ENCODE data around the gene RASL12.

The RASL12 gene

DNA sequence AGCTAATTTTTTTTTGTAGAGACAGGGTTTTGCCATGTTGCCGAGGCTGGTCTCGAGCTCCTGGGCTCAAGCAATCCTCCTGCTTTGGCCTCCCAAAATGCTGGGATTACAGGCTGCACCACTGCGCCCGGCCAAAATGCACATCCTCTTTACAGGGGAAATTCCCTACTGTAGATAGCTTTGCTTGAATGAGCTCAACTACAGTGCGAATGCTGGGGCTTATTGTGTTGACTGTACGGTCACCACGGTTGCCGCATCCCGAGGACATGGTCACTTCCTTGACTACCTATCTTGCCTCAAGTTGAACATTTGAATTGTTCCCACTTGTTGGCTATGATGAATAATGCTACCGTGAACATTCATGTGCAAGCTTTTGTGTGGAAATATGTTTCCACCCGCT lies 33.1 kb downstream of the RASL12 start:
- no peaks in the 10 kb centered on the region for H3K9me2 ChIP-seq (replicated peaks; ENCODE audit: low read depth, low read length)
- H3K9me3 ChIP-seq (ENCODE audit: insufficient read depth, low read depth, low read length), result no peaks in the 10 kb centered on the region
- TF ChIP-seq, protein P1, sequence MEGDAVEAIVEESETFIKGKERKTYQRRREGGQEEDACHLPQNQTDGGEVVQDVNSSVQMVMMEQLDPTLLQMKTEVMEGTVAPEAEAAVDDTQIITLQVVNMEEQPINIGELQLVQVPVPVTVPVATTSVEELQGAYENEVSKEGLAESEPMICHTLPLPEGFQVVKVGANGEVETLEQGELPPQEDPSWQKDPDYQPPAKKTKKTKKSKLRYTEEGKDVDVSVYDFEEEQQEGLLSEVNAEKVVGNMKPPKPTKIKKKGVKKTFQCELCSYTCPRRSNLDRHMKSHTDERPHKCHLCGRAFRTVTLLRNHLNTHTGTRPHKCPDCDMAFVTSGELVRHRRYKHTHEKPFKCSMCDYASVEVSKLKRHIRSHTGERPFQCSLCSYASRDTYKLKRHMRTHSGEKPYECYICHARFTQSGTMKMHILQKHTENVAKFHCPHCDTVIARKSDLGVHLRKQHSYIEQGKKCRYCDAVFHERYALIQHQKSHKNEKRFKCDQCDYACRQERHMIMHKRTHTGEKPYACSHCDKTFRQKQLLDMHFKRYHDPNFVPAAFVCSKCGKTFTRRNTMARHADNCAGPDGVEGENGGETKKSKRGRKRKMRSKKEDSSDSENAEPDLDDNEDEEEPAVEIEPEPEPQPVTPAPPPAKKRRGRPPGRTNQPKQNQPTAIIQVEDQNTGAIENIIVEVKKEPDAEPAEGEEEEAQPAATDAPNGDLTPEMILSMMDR (conservative IDR thresholded peaks at IDR 0.05; ENCODE audit: low read length), result no peak
- TF ChIP-seq EZH2phosphoT487 (IDR thresholded peaks at IDR 0.05; ENCODE audit: borderline replicate concordance), result no peak
- H2AFZ ChIP-seq (ENCODE audit: low read length), result no peak overlapping the region
- H3K9ac ChIP-seq (ENCODE audit: low read depth, low read length, poor library complexity, severe bottlenecking), result no peak overlapping the region
- H3K4me2 ChIP-seq (ENCODE audit: low read depth, low read length, poor library complexity, severe bottlenecking), result no peak overlapping the region
- H3K79me2 ChIP-seq (ENCODE audit: insufficient read depth, low read length), result no peaks in the 10 kb centered on the region
- H3K27me3 ChIP-seq (ENCODE audit: insufficient read depth, low read length, poor library complexity, severe bottlenecking), result no peaks in the 10 kb centered on the region
- no peaks in the 10 kb centered on the region for H4K20me1 ChIP-seq (ENCODE audit: insufficient read depth, low read length, poor library complexity, severe bottlenecking)
- H3F3A ChIP-seq (ENCODE audit: low read depth), result no peaks in the 10 kb centered on the region
- no peak overlapping the region for H3K4me3 ChIP-seq (ENCODE audit: low read length, poor library complexity, severe bottlenecking)
- H3K36me3 ChIP-seq (ENCODE audit: insufficient read depth, low read length), result no peaks in the 10 kb centered on the region
- H3K4me1 ChIP-seq (ENCODE audit: insufficient read depth, low read length, poor library complexity, severe bottlenecking), result peaks cover 6% of the 10 kb centered on the region

DNA sequence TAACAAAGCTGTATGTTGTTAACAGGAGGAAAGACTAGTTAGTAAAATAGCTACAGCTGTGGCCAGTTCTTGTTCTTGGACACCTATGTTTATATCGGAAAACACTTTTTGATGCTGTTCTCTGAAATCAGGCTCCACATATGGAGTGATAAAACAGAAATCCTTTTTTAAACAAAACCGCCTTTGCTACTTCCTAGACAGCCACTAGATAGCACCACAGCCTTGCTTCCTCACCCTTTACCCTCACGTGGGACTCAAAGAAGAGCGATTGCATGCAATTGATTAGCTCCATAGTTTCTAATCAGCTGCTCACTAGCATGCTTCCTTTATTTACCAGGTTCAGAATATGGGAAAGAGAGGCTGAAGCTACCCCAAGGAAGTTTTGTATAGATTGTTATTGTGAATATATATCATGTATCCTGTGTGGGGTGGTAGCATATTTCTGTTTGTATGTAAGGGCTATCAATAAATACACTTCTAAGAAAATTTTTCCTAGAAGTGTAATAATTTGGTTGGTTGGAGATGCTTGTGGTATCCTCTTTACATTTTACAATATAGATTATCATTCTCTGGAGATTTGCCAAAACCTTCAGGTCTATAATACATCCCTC lies 34.0 kb downstream of the RASL12 start:
- no peaks in the 10 kb centered on the region for H3K36me3 ChIP-seq (ENCODE audit: insufficient read depth, low read length)
- peak overlapping the region; percentile 85 for H3K4me2 ChIP-seq (ENCODE audit: low read depth, low read length, poor library complexity, severe bottlenecking)
- H3K9me3 ChIP-seq (ENCODE audit: insufficient read depth, low read depth, low read length), result no peaks in the 10 kb centered on the region
- H2AFZ ChIP-seq (ENCODE audit: low read length), result peak overlapping the region; percentile 96
- TF ChIP-seq, protein P1 (conservative IDR thresholded peaks at IDR 0.05; ENCODE audit: low read length), result peak; percentile 59
- TF ChIP-seq EZH2phosphoT487 (IDR thresholded peaks at IDR 0.05; ENCODE audit: borderline replicate concordance), result no peak
- H3K79me2 ChIP-seq (ENCODE audit: insufficient read depth, low read length), result peaks cover 6% of the 10 kb centered on the region
- H3K4me3 ChIP-seq (ENCODE audit: low read length, poor library complexity, severe bottlenecking), result peak overlapping the region; percentile 66
- no peaks in the 10 kb centered on the region for H3K27me3 ChIP-seq (ENCODE audit: insufficient read depth, low read length, poor library complexity, severe bottlenecking)
- H3K9me2 ChIP-seq (replicated peaks; ENCODE audit: low read depth, low read length), result no peaks in the 10 kb centered on the region
- H3K4me1 ChIP-seq (ENCODE audit: insufficient read depth, low read length, poor library complexity, severe bottlenecking), result peaks cover 6% of the 10 kb centered on the region
- H4K20me1 ChIP-seq (ENCODE audit: insufficient read depth, low read length, poor library complexity, severe bottlenecking), result no peaks in the 10 kb centered on the region
- no peaks in the 10 kb centered on the region for H3F3A ChIP-seq (ENCODE audit: low read depth)
- H3K9ac ChIP-seq (ENCODE audit: low read depth, low read length, poor library complexity, severe bottlenecking), result peak overlapping the region; percentile 14

DNA sequence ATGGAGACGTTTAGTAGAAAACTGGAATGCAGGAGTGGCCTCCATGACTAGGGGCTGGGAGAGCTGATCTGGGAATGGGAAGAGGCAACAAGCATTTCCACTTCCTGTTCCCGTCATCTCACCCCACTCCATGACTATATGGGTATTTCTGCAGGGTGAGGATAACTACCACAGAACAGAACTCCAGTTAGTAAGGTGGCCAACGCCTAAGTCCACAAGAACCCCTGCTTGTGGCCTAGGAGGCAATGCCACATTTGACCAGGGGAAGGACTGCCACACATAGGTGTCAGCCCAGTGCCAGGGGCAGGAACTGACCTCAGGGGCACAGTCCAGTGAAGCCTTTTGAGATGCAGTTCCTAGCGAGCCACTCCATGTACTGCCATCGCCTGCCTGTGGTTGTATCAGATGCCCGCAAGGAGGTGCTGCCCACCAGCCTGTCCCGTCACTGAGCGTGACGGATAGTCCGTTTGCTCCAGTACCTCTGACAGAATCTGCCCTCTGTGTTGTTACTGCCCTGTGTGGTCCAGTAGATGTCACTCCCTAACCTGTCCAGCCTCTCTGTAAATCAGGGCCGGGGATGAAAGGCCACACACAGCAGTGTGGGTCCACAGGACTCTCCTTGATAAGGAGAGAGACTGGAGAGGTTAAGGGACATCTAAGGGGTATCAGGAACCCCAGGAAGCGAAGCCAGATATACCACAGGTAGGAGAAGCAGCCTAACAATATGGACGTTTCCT lies 34.8 kb downstream of the RASL12 start:
- no peaks in the 10 kb centered on the region for H3K27me3 ChIP-seq (ENCODE audit: insufficient read depth, low read length, poor library complexity, severe bottlenecking)
- peak overlapping the region; percentile 14 for H3K9ac ChIP-seq (ENCODE audit: low read depth, low read length, poor library complexity, severe bottlenecking)
- H3K79me2 ChIP-seq (ENCODE audit: insufficient read depth, low read length), result peaks cover 14% of the 10 kb centered on the region
- no peaks in the 10 kb centered on the region for H3K9me2 ChIP-seq (replicated peaks; ENCODE audit: low read depth, low read length)
- peak overlapping the region; percentile 96 for H2AFZ ChIP-seq (ENCODE audit: low read length)
- TF ChIP-seq EZH2phosphoT487 (IDR thresholded peaks at IDR 0.05; ENCODE audit: borderline replicate concordance), result no peak
- TF ChIP-seq, protein P1 (conservative IDR thresholded peaks at IDR 0.05; ENCODE audit: low read length), result peak; percentile 86
- peak overlapping the region; percentile 85 for H3K4me2 ChIP-seq (ENCODE audit: low read depth, low read length, poor library complexity, severe bottlenecking)
- no peaks in the 10 kb centered on the region for H3K9me3 ChIP-seq (ENCODE audit: insufficient read depth, low read depth, low read length)
- no peaks in the 10 kb centered on the region for H4K20me1 ChIP-seq (ENCODE audit: insufficient read depth, low read length, poor library complexity, severe bottlenecking)
- H3K36me3 ChIP-seq (ENCODE audit: insufficient read depth, low read length), result no peaks in the 10 kb centered on the region
- H3K4me1 ChIP-seq (ENCODE audit: insufficient read depth, low read length, poor library complexity, severe bottlenecking), result peaks cover 14% of the 10 kb centered on the region
- no peaks in the 10 kb centered on the region for H3F3A ChIP-seq (ENCODE audit: low read depth)
- peak overlapping the region; percentile 66 for H3K4me3 ChIP-seq (ENCODE audit: low read length, poor library complexity, severe bottlenecking)

All from Loucy (cell line).